SK-N-SH (cell line): Measurements from ENCODE around the gene H1-8. TPM values are rescaled to one million over a fixed set of nuclear protein-coding genes. Genes with fewer than 3 reads are reported as not detected.

Source experiments
- CTCF ChIA-PET: fragments of 300-600, 350-600 bp; formaldehyde crosslinking; extraction: SDS; loops from one replicate; lab custom pipeline; 2021; lab: Yijun Ruan, JAX
- POLR2A ChIA-PET: fragments of 350-600 bp; sonication (Branson Sonifier 250); formaldehyde crosslinking; extraction: SDS; loops from one replicate; lab custom pipeline; 2020; ENCODE audit warnings: antibody characterized with exemption, inconsistent platforms; lab: Yijun Ruan, JAX
- DNase-seq: peaks from one replicate; pipeline ENCODE4 v3.0.0; 2012
- H2AFZ ChIP-seq: fragments of 200-600 bp; sonication (generic); 2 replicates; pipeline ENCODE4 v1.8.1; 2016; ENCODE audit warnings: antibody characterized with exemption, mild to moderate bottlenecking, low read depth
- H3F3A ChIP-seq: fragments of 200-600 bp; sonication (generic); replicated peaks from 2 replicates; pipeline ENCODE3; 2016; ENCODE audit warnings: antibody characterized with exemption, mild to moderate bottlenecking; ENCODE audit not compliant: insufficient read depth
- H3K27ac ChIP-seq, 2 experiments: fragments of 200-500 bp in 1 of 2; fragments of 200-600 bp in 1 of 2; sonication (Bioruptor generic) in 1 of 2; sonication (generic), shearing (Covaris generic) in 1 of 2; 2 replicates each; pipeline versions ENCODE4 v1.5.1 to v1.6.1; 2014 to 2016; ENCODE audit warnings: low read depth in 2 of 2, inconsistent platforms in 1 of 2, low read length in 1 of 2, mild to moderate bottlenecking in 1 of 2, mixed read lengths in 1 of 2
- H3K27me3 ChIP-seq: fragments of 200-600 bp; sonication (generic), shearing (Covaris generic); 2 replicates; pipeline ENCODE4 v1.6.1; 2016; ENCODE audit warnings: mixed run types; ENCODE audit not compliant: insufficient read depth
- H3K36me3 ChIP-seq, 2 experiments: fragments of 200-500 bp in 1 of 2; fragments of 200-600 bp in 1 of 2; sonication (Bioruptor generic) in 1 of 2; sonication (generic) in 1 of 2; replicated peaks in 1 of 2; 2 replicates each; pipeline versions ENCODE3 to v1.5.1; 2014 to 2016; ENCODE audit warnings: low read length in 1 of 2, mild to moderate bottlenecking in 1 of 2; ENCODE audit not compliant: insufficient read depth in 2 of 2, control insufficient read depth in 1 of 2
- H3K4me1 ChIP-seq, 2 experiments: fragments of 200-500 bp in 1 of 2; fragments of 200-600 bp in 1 of 2; sonication (Bioruptor generic) in 1 of 2; sonication (generic), shearing (Covaris generic) in 1 of 2; 2 replicates each; pipeline versions ENCODE4 v1.5.1 to v1.6.1; 2014 to 2016; ENCODE audit warnings: low read depth in 1 of 2, low read length in 1 of 2, mixed run types in 1 of 2; ENCODE audit not compliant: insufficient read depth in 2 of 2, control insufficient read depth in 1 of 2
- H3K4me2 ChIP-seq: fragments of 200-600 bp; sonication (generic), shearing (Covaris generic); 2 replicates; pipeline ENCODE4 v1.6.1; 2017; ENCODE audit warnings: mixed run types
- H3K4me3 ChIP-seq, 2 experiments: fragments of 200-500 bp in 1 of 2; fragments of 200-600 bp in 1 of 2; sonication (Bioruptor generic) in 1 of 2; sonication (generic), shearing (Covaris generic) in 1 of 2; 2 replicates each; pipeline versions ENCODE4 v1.5.1 to v1.8.1; 2014 to 2016; ENCODE audit warnings: low read depth in 2 of 2, inconsistent platforms in 1 of 2, low read length in 1 of 2, mild to moderate bottlenecking in 1 of 2, mixed read lengths in 1 of 2, moderate library complexity in 1 of 2
- H3K79me2 ChIP-seq: fragments of 200-600 bp; sonication (generic); 2 replicates; pipeline ENCODE4 v1.8.1; 2017; ENCODE audit warnings: mild to moderate bottlenecking; ENCODE audit not compliant: insufficient read depth
- H3K9ac ChIP-seq: fragments of 200-600 bp; sonication (generic); 2 replicates; pipeline ENCODE4 v1.6.1; 2017; ENCODE audit warnings: mixed run types
- H3K9me2 ChIP-seq: fragments of 200-600 bp; sonication (generic); 2 replicates; pipeline ENCODE4 v1.6.1; 2017; ENCODE audit warnings: mixed run types
- H3K9me3 ChIP-seq: fragments of 200-600 bp; sonication (generic); 2 replicates; pipeline ENCODE4 v1.6.1; 2017; ENCODE audit warnings: mixed run types, mild to moderate bottlenecking, moderate library complexity
- H4K20me1 ChIP-seq: fragments of 200-600 bp; sonication (generic); 2 replicates; pipeline ENCODE4 v1.6.1; 2017; ENCODE audit warnings: mild to moderate bottlenecking, mixed run types; ENCODE audit not compliant: insufficient read depth
- CHD2 ChIP-seq: fragments of 150-350 bp; IDR thresholded peaks from 2 replicates; pipeline ENCODE4 v1.6.1; 2018; ENCODE audit warnings: low read length; ENCODE audit not compliant: partially characterized antibody
- ELF1 ChIP-seq: IDR thresholded peaks from 2 replicates; pipeline ENCODE4 v1.4.0; 2012
- EP300 ChIP-seq, 2 experiments: IDR thresholded peaks; 2 replicates each; pipeline versions ENCODE4 v1.4.0 to v1.6.1; 2012; ENCODE audit warnings: borderline replicate concordance in 1 of 2, low read depth in 1 of 2, low read length in 1 of 2
- FOSL2 ChIP-seq: IDR thresholded peaks from 2 replicates; pipeline ENCODE4 v1.4.0; 2012; ENCODE audit warnings: low read depth, mild to moderate bottlenecking, moderate library complexity, borderline replicate concordance
- FOXJ3 ChIP-seq: sonication (generic); formaldehyde crosslinking; IDR thresholded peaks from 2 replicates; pipeline ENCODE4 v1.5.1; 2020; ENCODE audit warnings: mild to moderate bottlenecking, missing genetic modification reagents
- GABPA ChIP-seq: IDR thresholded peaks from 2 replicates; pipeline ENCODE4 v1.4.0; 2012; ENCODE audit warnings: low read depth, mild to moderate bottlenecking
- MXI1 ChIP-seq: IDR thresholded peaks from 2 replicates; pipeline ENCODE4 v1.6.1; 2012; ENCODE audit warnings: mild to moderate bottlenecking, low read depth, low read length, improper control_type of control experiment
- NRF1 ChIP-seq: IDR thresholded peaks from 2 replicates; pipeline ENCODE4 v1.6.1; 2012; ENCODE audit warnings: low read depth, mild to moderate bottlenecking, low read length
- POLR2AphosphoS5 ChIP-seq: IDR thresholded peaks from 2 replicates; pipeline ENCODE4 v1.6.1; 2012; ENCODE audit warnings: low read depth, low read length
- RAD21 ChIP-seq: IDR thresholded peaks from 2 replicates; pipeline ENCODE4 v1.6.1; 2012; ENCODE audit warnings: mild to moderate bottlenecking, low read length
- RCOR1 ChIP-seq: fragments of 150-350 bp; IDR thresholded peaks from 2 replicates; pipeline ENCODE4 v1.6.1; 2017; ENCODE audit warnings: antibody characterized with exemption, low read length
- RXRA ChIP-seq: IDR thresholded peaks from 2 replicates; pipeline ENCODE4 v1.4.0; 2012; ENCODE audit warnings: low read depth, mild to moderate bottlenecking, borderline replicate concordance
- SMC3 ChIP-seq: IDR thresholded peaks from 2 replicates; pipeline ENCODE4 v1.6.1; 2012; ENCODE audit warnings: low read depth, low read length, improper control_type of control experiment
- TCF12 ChIP-seq: IDR thresholded peaks from 2 replicates; pipeline ENCODE4 v1.4.0; 2012
- YY1 ChIP-seq: IDR thresholded peaks from 2 replicates; pipeline ENCODE4 v1.4.0; 2012; ENCODE audit warnings: low read depth, mild to moderate bottlenecking
- WGBS: methylation state at CpG from one replicate; pipeline ENCODE4 v1.1.6; 2017; ENCODE audit warnings: low lambda C conversion rate; 5-methylcytosine and 5-hydroxymethylcytosine counted together
- polyA plus RNA-seq, 3 experiments: library from polyadenylated mRNA; depleted of rRNA; stranded (reverse); fragments of >200 nt; gene quantifications; 2 replicates each; pipeline ENCODE4 v1.2.3, GENCODE V29; 2012
- TF ChIP-seq, protein P1 (sequence below): IDR thresholded peaks from 2 replicates; pipeline ENCODE4 v1.4.0; 2012; ENCODE audit warnings: low read depth, borderline replicate concordance
- TF ChIP-seq, protein P2 (sequence below): IDR thresholded peaks from 2 replicates; pipeline ENCODE4 v1.4.0; 2012; ENCODE audit warnings: low read depth

The H1-8 gene
- polyA plus RNA-seq, 1 of the 3 experiments (the other 2 are of a cell fraction) = not detected

DNA sequence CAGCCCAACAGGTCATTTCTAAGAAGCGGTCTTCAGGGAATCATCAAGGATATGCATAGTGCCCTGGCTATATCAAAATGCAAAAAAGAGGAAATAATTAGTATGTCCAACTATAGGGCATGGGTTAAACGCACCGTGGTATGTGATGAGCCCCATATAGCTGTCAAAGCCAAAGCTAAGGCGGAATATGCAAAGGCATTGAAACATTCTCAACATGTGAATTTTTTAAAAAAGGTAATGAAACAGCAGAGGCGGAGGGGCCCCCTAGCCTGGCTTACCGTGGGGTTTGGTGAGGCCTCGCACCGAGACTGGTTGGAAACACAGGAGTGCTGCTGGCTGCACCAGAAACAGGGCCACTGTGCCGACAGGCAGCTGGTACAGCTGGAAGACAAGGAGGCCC lies 40.3 kb downstream of the H1-8 start (continued):
- TF ChIP-seq NRF1 (no peak), EP300 (IDR thresholded peaks at IDR 0.05; ENCODE audit: borderline replicate concordance in 1 of 2, low read depth in 1 of 2, low read length in 1 of 2) (no peak)

DNA sequence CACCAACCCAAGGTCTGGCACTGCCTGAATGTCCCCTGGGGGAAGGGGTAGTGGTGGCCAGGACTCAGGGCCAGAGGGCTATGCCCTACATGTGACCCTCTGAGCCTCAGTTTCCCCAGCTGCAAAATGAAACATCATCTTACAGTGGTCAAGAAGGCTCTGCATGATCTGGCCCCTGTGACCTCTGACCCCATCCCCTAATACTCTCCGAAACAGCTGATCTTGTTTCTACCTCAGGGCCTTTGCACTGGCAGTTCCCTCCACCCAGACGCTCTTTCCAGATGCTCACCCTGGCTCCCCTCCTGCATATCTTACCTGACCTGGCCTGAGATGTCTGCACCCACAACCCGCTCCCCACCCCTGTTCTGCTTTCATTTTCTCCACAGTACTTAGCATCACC lies 41.7 kb downstream of the H1-8 start:
- TF ChIP-seq GABPA (no peak), RXRA (no peak), CHD2 (no peak), RAD21 (no peak), TCF12 (no peak), EP300 (IDR thresholded peaks at IDR 0.05; ENCODE audit: borderline replicate concordance in 1 of 2, low read depth in 1 of 2, low read length in 1 of 2) (no peak), POLR2AphosphoS5 (no peak), FOXJ3 (no peak), FOSL2 (no peak), RCOR1 (no peak), MXI1 (no peak), YY1 (no peak), NRF1 (no peak)
- TF ChIP-seq, protein P1, sequence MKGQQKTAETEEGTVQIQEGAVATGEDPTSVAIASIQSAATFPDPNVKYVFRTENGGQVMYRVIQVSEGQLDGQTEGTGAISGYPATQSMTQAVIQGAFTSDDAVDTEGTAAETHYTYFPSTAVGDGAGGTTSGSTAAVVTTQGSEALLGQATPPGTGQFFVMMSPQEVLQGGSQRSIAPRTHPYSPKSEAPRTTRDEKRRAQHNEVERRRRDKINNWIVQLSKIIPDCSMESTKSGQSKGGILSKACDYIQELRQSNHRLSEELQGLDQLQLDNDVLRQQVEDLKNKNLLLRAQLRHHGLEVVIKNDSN = no peak

DNA sequence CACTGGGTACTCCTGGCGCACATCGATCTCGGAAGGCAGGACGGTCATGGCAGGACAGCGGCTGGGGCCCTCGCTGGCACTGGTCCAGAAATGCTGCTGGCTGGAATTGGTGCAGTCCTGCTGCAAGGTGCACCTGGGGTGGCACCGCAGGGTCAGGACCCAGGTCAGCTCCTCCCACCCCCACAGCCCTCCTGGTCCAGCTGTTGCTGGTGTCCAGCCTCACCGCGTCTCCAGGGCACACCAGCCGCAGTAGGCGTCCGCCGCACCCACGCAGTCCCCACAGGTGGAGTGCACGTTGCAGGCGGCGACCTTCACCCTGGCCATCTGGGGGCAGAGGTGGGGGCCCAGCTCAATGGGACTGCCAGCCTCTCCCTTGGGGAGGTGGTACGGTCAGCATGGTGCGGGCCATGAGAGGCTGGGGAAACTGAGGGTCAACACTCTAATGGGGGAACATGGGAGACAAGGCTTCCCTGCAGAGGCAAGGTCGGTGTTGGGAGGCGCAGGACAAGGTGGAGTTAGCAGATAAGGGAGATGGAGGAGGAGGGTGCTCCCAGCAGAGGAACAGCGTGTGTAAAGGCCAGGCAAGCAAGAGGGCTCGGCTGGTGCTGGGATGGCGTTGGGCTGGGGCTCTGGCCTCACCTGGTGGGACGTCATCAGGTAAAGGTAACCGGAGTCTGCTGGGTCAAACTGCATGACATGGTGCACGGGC lies 43.1 kb downstream of the H1-8 start:
- Histone ChIP-seq H3K36me3 (no peaks in the 10 kb centered on the region), H4K20me1 (no peaks in the 10 kb centered on the region), H3K4me2 (no peak overlapping the region), H3K4me3 (no peak overlapping the region), H2AFZ (no peak overlapping the region), H3K9me2 (no peaks in the 10 kb centered on the region), H3F3A (no peaks in the 10 kb centered on the region), H3K9me3 (no peaks in the 10 kb centered on the region), H3K79me2 (no peaks in the 10 kb centered on the region), H3K9ac (no peak overlapping the region), H3K27me3 (no peaks in the 10 kb centered on the region), H3K4me1 (no peaks in the 10 kb centered on the region; a peak in 1 of 4 replicates), H3K27ac (no peak overlapping the region)
- ChIA-PET CTCF (no interaction called here), POLR2A (interaction anchor here (0.8 kb wide), 1 partner anchor 25 kb away, joined by 3 read pairs; no protein-coding TSS in a partner anchor)
- WGBS = 96% methylated on average over 19 of the region's 27 CpGs
- no peak for DNase-seq
- TF ChIP-seq CHD2 (no peak), ELF1 (no peak), MXI1 (no peak), RXRA (no peak), SMC3 (no peak)
- TF ChIP-seq, protein P2, sequence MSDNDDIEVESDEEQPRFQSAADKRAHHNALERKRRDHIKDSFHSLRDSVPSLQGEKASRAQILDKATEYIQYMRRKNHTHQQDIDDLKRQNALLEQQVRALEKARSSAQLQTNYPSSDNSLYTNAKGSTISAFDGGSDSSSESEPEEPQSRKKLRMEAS = no peak

More for the DNA sequence above, 41.7 kb downstream of the H1-8 start:
- no peak for DNase-seq
- Histone ChIP-seq H3K79me2 (no peaks in the 10 kb centered on the region), H2AFZ (no peak overlapping the region), H3K36me3 (no peaks in the 10 kb centered on the region), H3K4me1 (no peaks in the 10 kb centered on the region; a peak in 1 of 4 replicates), H3K4me2 (no peak overlapping the region), H3K9ac (no peak overlapping the region), H3K4me3 (no peak overlapping the region), H3K9me2 (no peaks in the 10 kb centered on the region), H3F3A (no peaks in the 10 kb centered on the region), H3K27ac (no peak overlapping the region), H3K27me3 (no peaks in the 10 kb centered on the region), H3K9me3 (no peaks in the 10 kb centered on the region), H4K20me1 (no peaks in the 10 kb centered on the region)
- WGBS = 93% methylated on average over 3 of the region's 3 CpGs
- POLR2A ChIA-PET = no interaction called here
- CTCF ChIA-PET = no interaction called here
